ENCODE data around the gene UACA. TPM values are rescaled to one million over a fixed set of nuclear protein-coding genes. Genes with fewer than 3 reads are reported as not detected.
A peak's percentile ranks its signal among the peaks of the same experiment; 100 is the strongest.

The UACA gene
- total and polyA plus RNA-seq, 2 experiments from 2014 or later = 21.5 to 35.8 TPM

GRCh38 chr15:70670680-70671079 lies 92.7 kb downstream of the UACA start:
- H3K36me3 Mint-ChIP-seq (ENCODE audit: low read depth) = no peaks in the 10 kb centered on the region
- H3K27me3 ChIP-seq (ENCODE audit: insufficient read depth) = no peaks in the 10 kb centered on the region
- H3K27ac Mint-ChIP-seq = no peak overlapping the region; the same call in 1 of the 2 replicates
- TF ChIP-seq, protein P1, sequence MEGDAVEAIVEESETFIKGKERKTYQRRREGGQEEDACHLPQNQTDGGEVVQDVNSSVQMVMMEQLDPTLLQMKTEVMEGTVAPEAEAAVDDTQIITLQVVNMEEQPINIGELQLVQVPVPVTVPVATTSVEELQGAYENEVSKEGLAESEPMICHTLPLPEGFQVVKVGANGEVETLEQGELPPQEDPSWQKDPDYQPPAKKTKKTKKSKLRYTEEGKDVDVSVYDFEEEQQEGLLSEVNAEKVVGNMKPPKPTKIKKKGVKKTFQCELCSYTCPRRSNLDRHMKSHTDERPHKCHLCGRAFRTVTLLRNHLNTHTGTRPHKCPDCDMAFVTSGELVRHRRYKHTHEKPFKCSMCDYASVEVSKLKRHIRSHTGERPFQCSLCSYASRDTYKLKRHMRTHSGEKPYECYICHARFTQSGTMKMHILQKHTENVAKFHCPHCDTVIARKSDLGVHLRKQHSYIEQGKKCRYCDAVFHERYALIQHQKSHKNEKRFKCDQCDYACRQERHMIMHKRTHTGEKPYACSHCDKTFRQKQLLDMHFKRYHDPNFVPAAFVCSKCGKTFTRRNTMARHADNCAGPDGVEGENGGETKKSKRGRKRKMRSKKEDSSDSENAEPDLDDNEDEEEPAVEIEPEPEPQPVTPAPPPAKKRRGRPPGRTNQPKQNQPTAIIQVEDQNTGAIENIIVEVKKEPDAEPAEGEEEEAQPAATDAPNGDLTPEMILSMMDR (conservative IDR thresholded peaks at IDR 0.05; ENCODE audit: low read depth in 2 of 2) = peak in 1 of 2 experiments; percentile 40; a peak in 2 of 4 replicates
- TF ChIP-seq STAT1 (IDR thresholded peaks at IDR 0.05; ENCODE audit: unreplicated experiment) = no peak
- DNase-seq (ENCODE audit: low spot score) (no peak), ATAC-seq (no peak)
- H4K20me1 ChIP-seq (replicated peaks; ENCODE audit: insufficient read depth) = no peaks in the 10 kb centered on the region
- peaks cover 12% of the 10 kb centered on the region; the same call in 2 of the 3 replicates for H3K4me1 Mint-ChIP-seq
- no peak overlapping the region for H3K4me2 ChIP-seq
- H3K27me3 Mint-ChIP-seq (ENCODE audit: insufficient read depth, low read depth, poor library complexity) = no peaks in the 10 kb centered on the region
- H3F3A ChIP-seq (replicated peaks; ENCODE audit: low read depth) = no peaks in the 10 kb centered on the region
- H2AFZ ChIP-seq = no peak overlapping the region
- H3K36me3 ChIP-seq (ENCODE audit: insufficient read depth) = no peaks in the 10 kb centered on the region
- H3K4me1 ChIP-seq (ENCODE audit: insufficient read depth) = peaks cover 61% of the 10 kb centered on the region
- H3K4me3 ChIP-seq = no peak overlapping the region
- no peaks in the 10 kb centered on the region for H3K9me3 Mint-ChIP-seq
- H3K9me2 ChIP-seq (ENCODE audit: insufficient read depth) = no peaks in the 10 kb centered on the region
- no peak overlapping the region for H3K27ac ChIP-seq (ENCODE audit: low read depth)
- H3K79me2 ChIP-seq (replicated peaks; ENCODE audit: insufficient read depth) = no peaks in the 10 kb centered on the region
- no peak overlapping the region for H3K4me3 Mint-ChIP-seq

- no peak overlapping the region for H3K4me3 Mint-ChIP-seq
- H3K27me3 ChIP-seq (ENCODE audit: insufficient read depth) = no peaks in the 10 kb centered on the region
- peaks cover 12% of the 10 kb centered on the region; the same call in 2 of the 3 replicates for H3K4me1 Mint-ChIP-seq
- H3K27ac ChIP-seq (ENCODE audit: low read depth) = no peak overlapping the region
- H3K27ac Mint-ChIP-seq = peak overlapping the region; percentile 49
- ATAC-seq (no peak; the same call in 2 of the 3 replicates), DNase-seq (ENCODE audit: low spot score) (no peak)
- no peaks in the 10 kb centered on the region for H3K36me3 ChIP-seq (ENCODE audit: insufficient read depth)
- H3K4me2 ChIP-seq = no peak overlapping the region
- H4K20me1 ChIP-seq (replicated peaks; ENCODE audit: insufficient read depth) = no peaks in the 10 kb centered on the region
- H3K9me3 Mint-ChIP-seq = no peaks in the 10 kb centered on the region
- peaks cover 61% of the 10 kb centered on the region for H3K4me1 ChIP-seq (ENCODE audit: insufficient read depth)
- H3K27me3 Mint-ChIP-seq (ENCODE audit: insufficient read depth, low read depth, poor library complexity) = no peaks in the 10 kb centered on the region
- no peak overlapping the region for H2AFZ ChIP-seq
- no peaks in the 10 kb centered on the region for H3F3A ChIP-seq (replicated peaks; ENCODE audit: low read depth)
- no peaks in the 10 kb centered on the region for H3K36me3 Mint-ChIP-seq (ENCODE audit: low read depth)
- no peaks in the 10 kb centered on the region for H3K9me2 ChIP-seq (ENCODE audit: insufficient read depth)
- no peaks in the 10 kb centered on the region for H3K79me2 ChIP-seq (replicated peaks; ENCODE audit: insufficient read depth)
- no peak overlapping the region for H3K4me3 ChIP-seq
- TF ChIP-seq EZH2 (IDR thresholded peaks at IDR 0.05; ENCODE audit: low read depth, unreplicated experiment) = no peak
- no peak for TF ChIP-seq ZNF331 (CRISPR knock-in tag; IDR thresholded peaks at IDR 0.05; ENCODE audit: low read depth)
- no peak for TF ChIP-seq CREB1 (CRISPR knock-in tag; IDR thresholded peaks at IDR 0.05; ENCODE audit: low read depth)
- no peak for TF ChIP-seq NANOG (IDR thresholded peaks at IDR 0.05; ENCODE audit: borderline replicate concordance)
- TF ChIP-seq EZH2phosphoT487 (IDR thresholded peaks at IDR 0.05; ENCODE audit: unreplicated experiment) = no peak
- TF ChIP-seq, protein P1 (conservative IDR thresholded peaks at IDR 0.05; ENCODE audit: low read depth in 2 of 2) = no peak
- TF ChIP-seq ETS1 (IDR thresholded peaks at IDR 0.05) = no peak
- no peak for TF ChIP-seq STAT1 (IDR thresholded peaks at IDR 0.05; ENCODE audit: unreplicated experiment)
- TF ChIP-seq, protein P2, sequence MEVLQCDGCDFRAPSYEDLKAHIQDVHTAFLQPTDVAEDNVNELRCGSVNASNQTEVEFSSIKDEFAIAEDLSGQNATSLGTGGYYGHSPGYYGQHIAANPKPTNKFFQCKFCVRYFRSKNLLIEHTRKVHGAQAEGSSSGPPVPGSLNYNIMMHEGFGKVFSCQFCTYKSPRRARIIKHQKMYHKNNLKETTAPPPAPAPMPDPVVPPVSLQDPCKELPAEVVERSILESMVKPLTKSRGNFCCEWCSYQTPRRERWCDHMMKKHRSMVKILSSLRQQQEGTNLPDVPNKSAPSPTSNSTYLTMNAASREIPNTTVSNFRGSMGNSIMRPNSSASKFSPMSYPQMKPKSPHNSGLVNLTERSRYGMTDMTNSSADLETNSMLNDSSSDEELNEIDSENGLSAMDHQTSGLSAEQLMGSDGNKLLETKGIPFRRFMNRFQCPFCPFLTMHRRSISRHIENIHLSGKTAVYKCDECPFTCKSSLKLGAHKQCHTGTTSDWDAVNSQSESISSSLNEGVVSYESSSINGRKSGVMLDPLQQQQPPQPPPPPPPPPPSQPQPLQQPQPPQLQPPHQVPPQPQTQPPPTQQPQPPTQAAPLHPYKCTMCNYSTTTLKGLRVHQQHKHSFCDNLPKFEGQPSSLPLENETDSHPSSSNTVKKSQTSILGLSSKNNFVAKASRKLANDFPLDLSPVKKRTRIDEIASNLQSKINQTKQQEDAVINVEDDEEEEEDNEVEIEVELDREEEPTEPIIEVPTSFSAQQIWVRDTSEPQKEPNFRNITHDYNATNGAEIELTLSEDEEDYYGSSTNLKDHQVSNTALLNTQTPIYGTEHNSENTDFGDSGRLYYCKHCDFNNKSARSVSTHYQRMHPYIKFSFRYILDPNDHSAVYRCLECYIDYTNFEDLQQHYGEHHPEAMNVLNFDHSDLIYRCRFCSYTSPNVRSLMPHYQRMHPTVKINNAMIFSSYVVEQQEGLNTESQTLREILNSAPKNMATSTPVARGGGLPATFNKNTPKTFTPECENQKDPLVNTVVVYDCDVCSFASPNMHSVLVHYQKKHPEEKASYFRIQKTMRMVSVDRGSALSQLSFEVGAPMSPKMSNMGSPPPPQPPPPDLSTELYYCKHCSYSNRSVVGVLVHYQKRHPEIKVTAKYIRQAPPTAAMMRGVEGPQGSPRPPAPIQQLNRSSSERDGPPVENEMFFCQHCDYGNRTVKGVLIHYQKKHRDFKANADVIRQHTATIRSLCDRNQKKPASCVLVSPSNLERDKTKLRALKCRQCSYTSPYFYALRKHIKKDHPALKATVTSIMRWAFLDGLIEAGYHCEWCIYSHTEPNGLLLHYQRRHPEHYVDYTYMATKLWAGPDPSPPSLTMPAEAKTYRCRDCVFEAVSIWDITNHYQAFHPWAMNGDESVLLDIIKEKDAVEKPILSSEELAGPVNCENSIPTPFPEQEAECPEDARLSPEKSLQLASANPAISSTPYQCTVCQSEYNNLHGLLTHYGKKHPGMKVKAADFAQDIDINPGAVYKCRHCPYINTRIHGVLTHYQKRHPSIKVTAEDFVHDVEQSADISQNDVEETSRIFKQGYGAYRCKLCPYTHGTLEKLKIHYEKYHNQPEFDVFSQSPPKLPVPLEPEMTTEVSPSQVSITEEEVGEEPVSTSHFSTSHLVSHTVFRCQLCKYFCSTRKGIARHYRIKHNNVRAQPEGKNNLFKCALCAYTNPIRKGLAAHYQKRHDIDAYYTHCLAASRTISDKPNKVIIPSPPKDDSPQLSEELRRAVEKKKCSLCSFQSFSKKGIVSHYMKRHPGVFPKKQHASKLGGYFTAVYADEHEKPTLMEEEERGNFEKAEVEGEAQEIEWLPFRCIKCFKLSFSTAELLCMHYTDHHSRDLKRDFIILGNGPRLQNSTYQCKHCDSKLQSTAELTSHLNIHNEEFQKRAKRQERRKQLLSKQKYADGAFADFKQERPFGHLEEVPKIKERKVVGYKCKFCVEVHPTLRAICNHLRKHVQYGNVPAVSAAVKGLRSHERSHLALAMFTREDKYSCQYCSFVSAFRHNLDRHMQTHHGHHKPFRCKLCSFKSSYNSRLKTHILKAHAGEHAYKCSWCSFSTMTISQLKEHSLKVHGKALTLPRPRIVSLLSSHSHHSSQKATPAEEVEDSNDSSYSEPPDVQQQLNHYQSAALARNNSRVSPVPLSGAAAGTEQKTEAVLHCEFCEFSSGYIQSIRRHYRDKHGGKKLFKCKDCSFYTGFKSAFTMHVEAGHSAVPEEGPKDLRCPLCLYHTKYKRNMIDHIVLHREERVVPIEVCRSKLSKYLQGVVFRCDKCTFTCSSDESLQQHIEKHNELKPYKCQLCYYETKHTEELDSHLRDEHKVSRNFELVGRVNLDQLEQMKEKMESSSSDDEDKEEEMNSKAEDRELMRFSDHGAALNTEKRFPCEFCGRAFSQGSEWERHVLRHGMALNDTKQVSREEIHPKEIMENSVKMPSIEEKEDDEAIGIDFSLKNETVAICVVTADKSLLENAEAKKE (CRISPR knock-in tag; IDR thresholded peaks at IDR 0.05) = no peak
Measured at GRCh38 chr15:70669966-70670658, 93.2 kb downstream of the UACA start.

All from GM23338 (cell line).